Activated naive CD4-positive, alpha-beta T cell treated with Interleukin-2 at 50 U/mL for 16 hours (primary cell): ENCODE data around the gene SPATA2.
"Not testable (repeated sequence)": the region's sequence is repeated elsewhere in the genome, so short reads cannot be mapped to it uniquely, and the experiment has no call there.

Source experiments
- DNase-seq: peaks from one replicate; pipeline ENCODE4 v3.0.0-alpha.2; 2020

The SPATA2 gene

DNA sequence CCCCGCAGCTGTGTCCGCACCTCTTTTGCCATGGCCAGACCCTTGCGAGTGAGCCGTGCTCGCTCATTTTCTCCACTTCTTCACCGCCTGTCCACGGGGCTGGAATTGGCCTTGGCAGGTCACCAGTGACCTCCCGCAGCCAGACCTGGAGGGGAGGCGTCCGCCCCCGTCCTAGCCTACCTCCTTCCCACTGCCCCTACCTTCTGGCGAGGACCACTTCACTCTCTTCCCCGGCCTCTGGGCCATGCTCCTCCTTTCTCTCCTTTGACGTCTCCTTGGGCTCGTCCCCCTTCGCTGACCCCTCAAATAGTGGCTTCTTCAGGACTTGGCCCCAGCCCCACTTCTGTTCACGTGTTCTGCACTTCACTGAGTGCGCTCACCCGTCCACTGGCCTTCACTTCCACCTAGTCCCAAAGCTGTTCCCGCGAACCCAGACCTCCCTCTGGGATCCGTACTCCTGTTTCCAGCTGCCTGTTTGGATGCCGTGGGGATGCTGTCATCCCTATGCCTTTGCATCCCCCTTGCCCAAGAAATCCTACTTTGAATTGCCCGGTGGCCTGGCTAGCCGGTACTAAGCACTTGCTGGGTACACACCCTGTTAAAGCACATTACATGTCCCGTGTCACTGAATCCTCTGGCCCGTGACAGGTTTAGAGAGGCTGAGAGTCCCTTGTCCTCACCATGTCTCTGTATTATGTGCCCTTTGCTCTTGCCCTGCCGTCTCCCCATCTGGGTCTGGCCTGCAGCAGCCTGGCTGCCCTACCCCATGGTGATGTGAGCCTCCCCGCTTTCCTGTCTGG is 33.0 kb downstream of the SPATA2 start:
- no peak for DNase-seq

DNA sequence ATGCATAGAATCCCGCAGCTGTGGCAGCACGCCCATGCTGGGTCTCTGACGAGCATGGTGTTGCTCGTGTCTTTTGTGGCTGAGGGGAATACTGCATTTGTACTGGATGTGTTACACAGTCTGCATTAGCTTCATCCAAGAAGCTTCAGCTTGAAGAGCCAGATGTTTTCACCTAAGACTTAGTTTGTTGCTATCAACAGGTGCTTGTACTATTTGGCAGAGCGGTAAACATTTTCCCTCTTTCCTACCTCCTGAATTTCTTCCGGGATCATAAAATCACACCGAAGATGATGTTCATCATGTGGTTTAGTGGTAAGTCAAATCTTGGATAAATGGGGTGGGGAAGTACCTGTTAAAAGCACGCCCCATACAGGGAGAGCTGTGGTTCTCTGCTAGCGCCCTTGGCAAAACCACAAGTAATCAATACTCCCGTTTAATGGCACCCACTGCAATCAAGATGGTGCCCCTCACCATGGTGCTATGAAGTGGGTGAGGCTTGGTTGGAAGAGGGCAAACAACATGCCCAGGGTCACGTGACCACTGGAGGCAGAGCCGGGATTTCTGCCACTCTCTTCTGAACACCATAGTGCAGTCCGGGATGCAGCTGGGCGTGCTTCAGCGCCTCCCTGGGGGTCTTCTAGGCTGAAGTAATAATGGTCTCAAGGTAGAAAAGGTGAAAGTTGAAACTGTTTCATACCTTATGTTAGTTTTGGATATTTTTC is 34.4 kb downstream of the SPATA2 start:
- no peak for DNase-seq

DNA sequence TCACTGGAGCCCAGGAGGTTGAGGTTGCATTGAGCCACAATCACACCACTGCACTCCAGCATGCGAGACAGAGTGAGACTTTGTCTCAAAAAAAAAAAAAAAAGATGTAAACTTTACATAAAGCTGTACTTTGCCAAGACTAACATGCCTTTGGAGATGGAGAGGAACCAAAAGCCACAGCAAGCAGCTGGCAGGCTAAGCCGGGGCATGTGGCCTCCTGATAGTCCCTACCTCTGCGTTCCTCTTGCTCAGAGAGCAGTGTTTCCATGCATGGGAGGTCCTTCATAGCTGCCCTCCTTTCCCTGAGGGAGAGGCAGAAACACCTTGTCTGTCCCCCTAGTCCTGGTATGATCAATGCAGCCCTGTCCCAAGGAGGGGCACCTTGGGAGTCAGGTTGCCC is 35.2 kb downstream of the SPATA2 start:
- no peak for DNase-seq

DNA sequence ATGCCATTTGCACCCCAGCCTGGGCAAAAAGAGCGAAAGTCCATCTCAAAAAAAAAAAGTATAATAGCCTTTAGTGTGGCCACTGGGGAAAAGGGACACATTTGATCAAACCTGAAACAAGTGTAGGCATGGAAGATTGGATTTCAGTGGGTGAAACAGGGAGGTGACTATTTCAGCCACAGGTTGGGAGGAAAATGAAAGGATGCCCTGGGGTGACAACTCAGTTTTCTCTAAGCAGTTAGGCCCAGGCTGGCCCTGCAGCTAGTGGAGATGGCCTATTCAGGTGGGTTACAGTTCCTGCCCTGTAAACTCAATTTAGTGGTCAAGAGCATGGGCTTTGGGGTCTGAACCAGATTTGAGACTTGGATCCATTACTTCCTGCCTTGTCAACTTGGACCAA is 36.4 kb downstream of the SPATA2 start:
- no peak for DNase-seq

DNA sequence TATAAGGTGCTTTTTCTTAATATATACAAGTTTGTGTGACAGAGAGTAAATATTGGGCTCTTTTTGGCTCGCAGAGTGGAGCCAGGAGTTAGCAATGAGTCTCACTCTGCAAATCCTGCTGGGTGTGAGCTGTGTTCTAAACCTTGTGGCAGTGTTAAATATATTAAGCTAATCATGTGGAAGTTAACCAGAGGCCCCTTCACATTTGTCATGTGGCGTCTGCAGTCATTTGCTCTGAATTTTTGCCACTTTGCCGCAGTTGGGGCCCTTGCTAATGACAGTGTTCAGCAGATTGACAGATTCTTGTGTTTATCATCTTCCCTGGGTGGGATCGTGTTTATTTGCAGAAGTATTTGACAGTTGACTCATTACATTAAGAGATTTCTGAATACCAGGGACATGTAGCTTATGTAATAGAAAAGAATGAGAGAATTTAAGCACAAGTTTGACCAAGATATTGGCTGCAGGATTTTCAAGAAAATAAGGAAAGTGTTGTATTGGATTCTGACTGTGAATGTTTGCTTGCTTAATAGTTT is 37.9 kb downstream of the SPATA2 start:
- no peak for DNase-seq

DNA sequence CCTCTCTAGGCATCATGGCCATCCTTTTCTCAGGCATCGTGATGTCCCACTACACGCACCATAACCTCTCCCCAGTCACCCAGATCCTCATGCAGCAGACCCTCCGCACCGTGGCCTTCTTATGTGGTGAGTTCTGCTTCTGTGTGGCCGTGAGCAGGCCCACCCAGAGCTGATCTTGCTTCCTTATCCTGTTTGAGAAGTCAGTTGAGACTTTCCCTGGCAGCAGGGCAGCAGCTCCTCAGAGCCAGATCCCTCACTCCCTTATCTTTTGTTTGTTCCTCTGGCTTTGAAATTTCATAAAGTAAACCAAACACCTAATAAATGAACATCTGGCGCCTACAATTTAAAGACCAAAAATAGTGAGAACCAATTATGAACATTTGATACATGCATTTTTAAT is 40.6 kb downstream of the SPATA2 start:
- DNase-seq, result no peak

DNA sequence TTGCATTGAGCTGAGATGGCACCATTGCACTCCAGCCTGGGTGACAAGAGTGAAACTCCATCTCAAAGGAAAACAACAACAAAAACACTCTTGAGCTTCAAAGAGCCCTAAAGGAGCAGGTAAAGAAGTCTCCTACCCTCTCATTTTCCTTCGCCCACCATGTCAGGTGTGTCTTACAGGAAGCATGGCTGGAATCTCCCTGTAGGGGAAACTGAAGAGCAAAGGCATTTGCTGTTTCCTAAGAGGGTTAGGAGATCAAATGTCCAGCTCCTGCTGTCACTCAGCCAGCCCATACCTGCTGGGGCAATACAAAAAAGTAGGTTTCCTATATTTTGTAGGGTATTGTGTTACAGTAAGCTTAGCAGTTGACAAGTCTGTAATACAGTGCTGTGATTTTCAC is 43.3 kb downstream of the SPATA2 start:
- no peak for DNase-seq

DNA sequence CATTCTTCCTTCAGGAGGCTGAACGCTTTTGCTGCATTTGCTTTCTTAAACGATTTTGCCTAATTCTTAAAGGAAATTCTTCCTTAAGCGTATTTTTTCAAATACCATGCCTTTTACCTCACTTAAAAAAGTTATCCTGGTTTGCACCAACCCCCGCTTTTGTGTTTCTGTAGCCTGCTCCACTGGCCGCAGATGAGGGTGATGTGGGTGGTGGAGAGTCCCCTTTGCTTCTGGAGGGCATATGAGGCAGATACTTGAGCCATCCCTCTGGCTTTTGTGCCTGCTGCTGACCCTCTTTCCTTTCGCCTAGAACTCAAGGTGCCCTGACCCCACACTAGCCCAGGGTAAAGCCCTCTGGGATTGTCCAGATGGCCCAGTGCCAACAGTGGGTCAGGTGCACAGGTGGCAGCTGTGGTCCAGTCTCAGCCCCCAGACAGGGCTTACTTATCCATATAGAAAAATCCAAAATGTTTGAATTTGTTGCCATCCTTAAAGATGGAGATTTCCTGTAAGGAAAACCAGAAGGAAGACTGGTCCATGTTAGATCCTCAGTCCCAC is 43.9 kb downstream of the SPATA2 start:
- no peak for DNase-seq

DNA sequence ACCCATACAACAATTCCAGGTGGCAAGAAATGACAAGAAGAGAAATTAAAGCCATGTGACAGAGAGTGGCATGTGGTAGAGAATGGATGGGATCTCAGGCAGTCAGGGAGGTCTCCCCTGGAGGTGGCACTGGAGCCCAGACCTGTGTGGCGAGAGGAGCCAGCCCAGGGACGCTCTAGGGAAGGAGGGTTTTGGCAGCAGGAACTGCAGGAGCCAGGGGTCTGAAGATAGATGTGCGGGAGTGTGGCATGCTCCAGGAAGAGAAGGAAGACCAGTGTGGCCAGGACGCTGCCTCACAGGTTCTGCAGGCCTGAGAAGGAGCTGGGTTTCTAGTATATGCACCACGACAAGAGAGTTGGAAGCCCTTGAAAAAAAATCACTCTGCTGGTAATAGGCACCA is 45.1 kb downstream of the SPATA2 start:
- no peak for DNase-seq

DNA sequence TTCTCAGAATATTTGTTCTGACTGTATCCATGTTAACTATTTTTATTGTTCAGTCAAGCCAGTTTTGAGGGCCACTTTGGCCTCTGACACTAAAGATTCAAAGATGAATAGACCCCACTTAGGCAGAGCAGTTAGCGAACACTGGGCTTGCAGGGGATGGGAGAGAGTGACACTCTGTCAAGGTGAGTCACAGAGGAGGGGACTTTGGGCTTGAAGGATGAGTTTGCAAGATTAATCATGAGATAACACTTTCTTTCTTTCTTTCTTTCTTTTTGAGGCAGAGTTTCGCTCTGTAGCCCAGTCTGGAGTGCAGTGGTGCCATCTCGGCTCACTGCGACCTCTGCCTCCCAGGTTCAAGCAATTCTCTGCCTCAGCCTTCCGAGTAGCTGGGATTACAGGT is 46.4 kb downstream of the SPATA2 start:
- DNase-seq, result no peak

DNA sequence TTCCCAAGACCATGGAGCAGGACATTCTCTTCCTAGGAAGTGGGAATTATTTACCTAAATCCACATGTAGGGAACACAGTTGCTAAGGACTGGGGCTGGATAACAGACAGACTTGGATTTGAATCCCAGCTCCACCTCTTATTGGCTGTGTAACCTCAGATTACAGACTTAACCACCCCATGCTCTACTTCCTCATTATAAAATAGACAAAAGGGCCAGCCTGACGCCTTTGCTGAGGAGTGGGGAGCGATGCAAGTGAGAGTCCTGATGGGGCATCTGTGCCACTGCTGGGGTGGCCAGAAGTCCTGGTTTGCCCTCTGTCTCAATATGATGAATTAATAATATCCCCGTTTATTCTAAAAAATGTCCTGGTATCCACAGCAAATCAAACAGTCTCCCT is 46.8 kb downstream of the SPATA2 start:
- no peak for DNase-seq

DNA sequence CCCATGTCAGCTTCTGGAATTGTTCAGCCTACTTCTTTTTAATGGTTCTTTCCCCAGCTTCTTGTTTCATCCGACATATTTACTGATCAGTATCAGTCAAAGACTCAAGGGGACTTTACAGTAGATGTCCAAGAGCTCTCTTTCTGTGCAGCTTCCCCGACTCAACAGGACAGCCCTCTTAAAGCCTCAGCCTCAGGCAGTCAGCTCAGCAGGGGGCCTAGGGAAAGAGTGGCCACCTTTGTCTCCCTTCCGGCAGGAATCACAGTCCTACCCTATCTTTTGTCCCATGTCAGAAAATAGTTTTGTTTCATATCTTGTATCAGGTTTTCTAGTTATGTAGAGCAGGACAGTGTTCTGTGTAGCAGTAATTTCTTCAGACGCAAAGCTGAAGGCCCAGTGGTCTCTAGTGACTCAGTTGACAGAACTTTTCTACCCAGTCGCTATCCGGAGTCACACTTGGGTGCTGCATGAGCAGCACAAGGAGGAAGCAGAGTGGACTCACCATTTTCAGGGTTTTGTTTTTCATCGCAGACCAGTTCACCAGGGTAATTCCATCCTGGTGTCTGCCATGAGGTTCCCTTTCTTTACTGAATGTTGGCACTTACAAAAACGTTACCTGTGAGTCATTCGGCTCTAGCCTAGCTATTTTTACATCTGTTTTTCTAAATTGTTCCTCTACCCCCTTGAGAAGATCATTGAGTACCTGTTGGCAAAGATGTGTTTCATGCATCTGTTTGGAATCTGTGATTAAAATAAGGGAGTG is 47.7 kb downstream of the SPATA2 start:
- no peak for DNase-seq

DNA sequence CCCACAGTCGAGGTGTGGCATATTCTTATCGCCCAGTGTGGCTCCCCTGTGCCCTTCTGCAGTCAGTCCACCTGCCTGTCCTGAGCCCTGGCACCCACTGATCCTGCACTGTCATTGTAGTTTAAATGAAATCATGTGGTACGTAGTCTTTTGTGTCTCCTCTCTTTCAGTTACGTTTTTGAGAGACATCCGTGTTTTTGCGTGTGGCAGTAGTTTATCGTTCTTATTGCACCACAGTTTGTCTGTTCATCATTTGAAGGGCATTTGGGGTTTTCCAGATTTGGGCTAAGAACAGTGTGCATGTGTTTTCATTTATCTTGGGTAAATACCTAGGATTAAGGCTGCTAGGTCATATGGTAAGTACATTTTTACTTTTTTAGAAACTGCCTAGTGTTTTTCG is 49.3 kb downstream of the SPATA2 start:
- no peak for DNase-seq

DNA sequence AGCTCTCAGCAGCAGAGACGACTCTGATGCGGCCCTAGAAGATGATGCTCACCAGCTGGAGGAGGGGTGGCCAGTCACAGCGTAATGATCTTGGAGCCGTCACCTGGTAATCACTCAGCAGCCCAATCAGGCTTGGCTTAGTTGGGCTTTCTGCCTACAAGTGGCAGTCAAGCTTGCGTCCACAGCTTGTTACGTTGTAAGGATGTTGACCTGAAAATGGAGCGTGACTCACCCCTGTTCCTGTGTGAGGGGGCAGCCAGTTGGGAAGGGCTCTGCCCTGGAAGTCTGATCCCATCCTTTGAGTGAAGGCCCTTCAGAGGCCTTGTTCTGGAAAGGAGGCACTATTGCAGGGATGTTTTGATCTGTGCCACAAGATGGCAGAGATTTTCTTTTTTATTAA is 49.8 kb downstream of the SPATA2 start:
- no peak for DNase-seq

DNA sequence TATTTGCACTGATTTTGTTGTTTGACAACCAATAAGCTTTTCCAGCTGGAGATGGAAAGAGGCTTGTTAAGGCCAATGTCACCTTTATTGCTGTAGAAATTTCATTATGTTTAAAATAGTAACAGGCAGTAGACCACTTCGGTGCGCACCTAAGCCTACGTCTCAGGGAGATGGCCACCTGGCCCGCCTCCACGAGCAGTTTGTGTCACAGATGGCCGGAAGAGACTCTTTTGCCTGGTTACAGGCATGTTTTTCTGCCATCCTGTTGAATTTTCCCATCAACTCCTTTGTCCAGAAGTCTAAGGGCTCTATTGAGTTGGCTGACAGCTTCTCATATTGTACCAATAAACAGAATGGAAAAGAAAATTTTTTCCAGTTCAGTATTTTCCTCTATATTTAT is 51.7 kb downstream of the SPATA2 start:
- no peak for DNase-seq

DNA sequence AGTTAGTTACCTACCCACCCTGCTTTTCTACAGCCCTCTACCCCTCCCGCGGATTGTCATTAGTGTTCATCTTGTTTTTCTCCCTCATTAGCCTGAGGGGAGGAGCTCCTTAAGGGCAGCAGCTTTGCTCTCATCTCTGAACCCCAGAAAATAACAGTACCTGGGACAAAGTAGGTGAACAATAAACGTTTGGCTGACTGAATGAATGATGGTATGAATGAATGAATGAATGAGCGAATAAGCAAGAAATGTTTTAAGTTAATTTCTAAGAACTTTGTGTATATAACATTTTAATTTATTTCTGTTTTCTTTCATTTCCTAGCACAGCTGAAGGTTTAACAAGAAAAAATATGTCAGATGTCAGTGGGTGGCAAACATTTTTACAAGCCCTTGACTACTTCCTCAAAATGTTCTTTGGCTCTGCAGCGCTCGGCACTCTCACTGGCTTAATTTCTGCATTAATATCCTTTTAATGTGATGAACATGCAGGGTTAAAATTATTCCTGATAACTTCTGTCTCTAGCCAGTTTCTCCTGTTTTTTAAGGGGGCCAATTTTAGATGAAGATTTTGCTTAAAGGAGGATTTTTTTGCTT is 52.6 kb downstream of the SPATA2 start:
- DNase-seq, result no peak

DNA sequence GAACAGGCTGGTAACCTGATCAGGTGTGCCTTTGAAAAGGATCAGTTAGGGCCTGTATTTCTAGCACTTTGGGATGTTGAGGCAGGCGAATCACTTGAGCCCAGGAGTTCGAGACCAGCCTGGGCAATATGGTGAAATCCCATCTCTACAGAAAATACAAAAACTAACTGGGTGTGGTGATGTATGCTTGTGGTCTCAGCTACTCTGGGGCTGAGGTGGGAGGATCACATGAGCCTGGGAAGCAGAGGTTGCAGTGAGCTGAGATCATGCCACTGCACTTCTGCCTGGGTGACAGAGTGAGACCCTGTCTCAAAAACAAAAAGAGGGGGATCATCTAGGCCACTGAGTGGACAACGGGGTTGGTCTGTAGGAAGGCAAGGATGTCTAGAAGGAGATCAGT is 54.1 kb downstream of the SPATA2 start:
- DNase-seq, result not testable (repeated sequence)

DNA sequence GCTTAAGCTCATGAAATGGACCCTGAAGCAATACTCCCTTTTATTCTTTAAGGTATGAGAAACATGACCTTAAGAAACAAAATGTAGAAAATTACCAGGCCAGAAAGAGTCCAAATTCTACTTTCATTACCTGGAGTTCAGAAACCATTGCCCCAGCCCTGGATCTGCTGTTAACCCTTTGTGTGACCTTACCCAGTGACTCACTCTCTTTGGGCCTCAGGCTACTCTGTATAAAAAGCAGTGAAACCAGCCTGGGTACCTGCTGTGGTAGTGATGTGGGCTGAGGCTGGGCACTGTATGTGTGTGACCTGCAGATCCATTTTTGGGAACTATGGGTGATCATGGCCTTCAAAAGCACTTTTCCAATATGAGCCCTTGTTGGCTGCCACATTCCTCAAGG is 55.5 kb downstream of the SPATA2 start:
- DNase-seq, result no peak

DNA sequence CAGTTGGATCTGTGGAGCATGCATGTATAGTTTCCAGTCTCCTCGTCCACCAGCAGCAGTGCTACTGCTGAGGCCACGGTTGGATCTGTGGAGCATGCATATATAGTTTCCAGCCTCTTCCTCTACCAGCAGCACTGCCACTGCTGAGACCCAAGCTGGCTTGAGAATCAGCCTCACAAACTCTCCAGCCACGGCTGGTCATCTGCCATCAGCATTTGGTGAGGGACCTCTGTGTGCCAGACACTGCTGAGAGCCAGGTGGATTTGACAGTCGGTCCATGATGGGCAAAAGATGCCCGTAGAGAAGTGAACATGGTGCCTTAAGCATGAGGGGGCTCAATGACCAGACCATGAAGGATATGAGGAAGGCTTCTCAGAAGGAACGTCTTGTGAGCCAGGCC is 56.3 kb downstream of the SPATA2 start:
- no peak for DNase-seq

DNA sequence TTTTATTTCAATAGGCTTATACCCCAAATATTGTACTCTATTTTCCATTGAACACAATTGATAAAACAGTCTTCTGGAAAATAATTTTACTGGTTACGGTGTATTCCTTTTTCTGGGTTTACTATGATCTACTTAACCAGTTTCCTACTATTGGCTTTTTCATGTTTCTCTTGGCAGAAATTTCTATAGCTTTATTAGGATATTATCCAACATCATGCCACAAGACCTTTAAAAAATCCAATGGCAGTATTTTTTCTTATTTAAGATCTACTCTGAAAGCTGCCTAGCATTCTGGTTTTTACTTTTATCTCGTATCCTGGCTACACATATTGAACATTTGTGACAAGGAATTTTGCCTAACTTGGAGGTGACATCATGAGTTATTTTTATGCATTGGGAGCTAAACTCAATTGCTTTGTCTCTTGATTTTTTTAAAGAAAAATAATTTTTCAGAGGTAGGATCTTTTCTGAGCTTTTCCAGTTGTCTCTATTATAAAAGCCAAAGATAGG is 57.2 kb downstream of the SPATA2 start:
- no peak for DNase-seq

DNA sequence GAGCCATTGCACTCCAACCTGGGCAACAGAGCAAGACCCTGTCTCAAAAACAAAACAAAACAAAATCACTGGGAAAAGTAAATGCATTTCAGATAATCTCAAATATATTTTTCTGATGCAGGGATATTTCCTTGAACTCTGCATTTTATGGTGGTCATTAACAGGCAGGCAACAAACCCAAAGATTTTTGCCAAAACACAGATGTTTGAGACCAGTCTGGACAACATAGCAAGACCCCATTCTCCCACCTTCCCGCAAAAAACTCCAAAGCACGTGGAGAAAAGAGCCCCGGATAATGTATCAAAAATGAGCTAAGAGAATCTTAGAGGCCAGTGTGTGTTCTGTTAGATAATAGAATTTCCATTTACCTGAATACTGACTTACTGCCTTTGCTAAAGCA is 58.4 kb downstream of the SPATA2 start:
- no peak for DNase-seq

DNA sequence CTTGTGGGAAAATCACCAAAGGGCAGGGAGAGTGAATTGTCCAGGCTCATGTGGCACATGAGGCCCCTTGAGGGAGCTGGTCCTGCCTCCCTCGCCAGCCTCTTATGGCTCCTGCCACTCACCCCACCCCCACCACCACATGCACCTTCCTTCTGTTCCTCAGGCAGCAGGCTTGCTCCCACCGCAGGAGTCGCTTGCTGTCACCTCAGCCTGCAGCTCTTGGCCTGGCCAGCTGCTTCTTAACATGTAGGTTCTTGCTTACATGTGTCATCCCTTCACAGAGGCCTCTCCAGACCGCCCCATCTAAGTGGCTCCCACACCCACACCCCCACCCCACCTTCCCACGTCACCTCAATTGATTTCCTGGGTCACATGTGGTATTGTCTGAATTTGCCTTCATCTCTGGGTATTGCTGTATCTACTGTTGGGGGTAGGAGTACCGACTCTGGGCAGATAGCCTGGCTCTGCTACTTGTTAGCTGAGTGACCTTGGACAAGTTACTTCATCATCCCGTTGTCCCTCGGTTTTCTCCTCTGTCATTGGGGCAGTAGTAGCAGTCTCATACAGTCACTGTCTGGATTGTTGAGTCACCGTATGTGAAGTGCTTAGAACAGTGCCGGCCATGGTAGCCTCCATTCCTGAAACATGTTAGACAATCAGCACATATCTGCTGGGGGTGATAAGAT is 61.0 kb downstream of the SPATA2 start:
- DNase-seq, result no peak
